Activated CD4-positive, alpha-beta T cell treated with anti-CD3 and anti-CD28 coated beads, Interleukin-2, amount 50 U/mL, for 16 hours (primary cell): Measurements from ENCODE around the gene PBXIP1.

ENCODE experiments used
- DNase-seq: peaks from one replicate; pipeline ENCODE4 v3.0.0-alpha.2; 2020

The PBXIP1 gene

DNA sequence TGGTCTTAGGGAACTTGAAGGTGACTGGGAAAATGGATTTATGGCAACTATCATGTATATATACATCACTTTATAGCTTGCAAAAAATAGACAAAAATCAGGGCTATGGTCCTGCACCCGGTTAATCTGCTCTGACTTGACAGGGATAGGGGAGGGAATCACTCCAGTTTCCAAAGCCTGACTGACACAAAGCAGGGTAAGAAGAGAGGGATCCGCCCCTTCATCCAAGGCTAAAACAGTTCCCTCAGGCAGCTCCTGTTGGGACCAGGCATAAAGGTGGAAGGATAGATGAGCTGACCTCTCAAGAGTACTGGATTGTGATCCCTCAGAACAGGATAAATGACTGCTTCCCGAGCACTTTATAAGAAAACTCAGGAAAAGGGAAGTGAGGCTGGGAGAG, 1.4 kb downstream of the PBXIP1 start:
- no peak for DNase-seq

DNA sequence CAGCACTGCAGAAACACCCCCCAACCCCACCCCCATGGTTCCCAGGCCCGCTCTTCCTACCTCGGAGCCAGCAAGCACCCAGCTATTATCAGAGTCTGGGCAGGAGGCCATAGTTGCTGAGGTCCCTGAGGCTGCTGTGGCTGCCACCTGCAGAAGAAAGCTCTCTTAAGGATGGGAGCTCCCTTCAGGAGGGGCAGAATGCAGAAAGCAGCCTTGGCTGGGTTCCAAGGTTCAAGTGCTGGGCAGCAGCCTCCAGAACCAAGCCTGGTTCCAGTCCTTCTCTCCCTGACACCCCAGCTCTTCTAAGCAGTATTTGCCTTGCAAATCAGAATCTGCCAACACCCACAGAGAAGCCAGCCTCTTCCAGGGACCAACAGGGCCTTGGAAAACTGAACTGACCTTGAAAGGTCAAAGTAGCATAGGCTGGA, 2.3 kb downstream of the PBXIP1 start:
- no peak for DNase-seq

DNA sequence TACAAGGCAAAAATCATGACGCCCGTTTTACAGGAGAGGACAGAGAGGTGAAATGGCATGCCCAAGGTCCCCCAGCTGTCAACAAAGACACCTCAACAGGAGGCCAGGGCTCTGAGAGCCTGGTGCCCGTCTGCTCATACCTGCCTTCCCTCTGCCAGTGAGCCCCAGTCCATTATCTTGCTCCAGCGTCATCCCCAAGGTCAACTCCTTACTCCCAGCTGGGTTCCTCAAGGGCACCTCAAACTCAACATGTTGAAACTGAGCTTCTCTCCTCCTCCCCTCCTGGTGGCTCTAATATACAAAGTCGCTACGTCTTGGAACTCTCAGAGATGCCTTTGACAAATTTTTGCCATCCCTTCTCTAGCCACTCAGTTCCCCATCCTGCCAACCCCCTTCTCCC, 3.2 kb downstream of the PBXIP1 start:
- no peak for DNase-seq

DNA sequence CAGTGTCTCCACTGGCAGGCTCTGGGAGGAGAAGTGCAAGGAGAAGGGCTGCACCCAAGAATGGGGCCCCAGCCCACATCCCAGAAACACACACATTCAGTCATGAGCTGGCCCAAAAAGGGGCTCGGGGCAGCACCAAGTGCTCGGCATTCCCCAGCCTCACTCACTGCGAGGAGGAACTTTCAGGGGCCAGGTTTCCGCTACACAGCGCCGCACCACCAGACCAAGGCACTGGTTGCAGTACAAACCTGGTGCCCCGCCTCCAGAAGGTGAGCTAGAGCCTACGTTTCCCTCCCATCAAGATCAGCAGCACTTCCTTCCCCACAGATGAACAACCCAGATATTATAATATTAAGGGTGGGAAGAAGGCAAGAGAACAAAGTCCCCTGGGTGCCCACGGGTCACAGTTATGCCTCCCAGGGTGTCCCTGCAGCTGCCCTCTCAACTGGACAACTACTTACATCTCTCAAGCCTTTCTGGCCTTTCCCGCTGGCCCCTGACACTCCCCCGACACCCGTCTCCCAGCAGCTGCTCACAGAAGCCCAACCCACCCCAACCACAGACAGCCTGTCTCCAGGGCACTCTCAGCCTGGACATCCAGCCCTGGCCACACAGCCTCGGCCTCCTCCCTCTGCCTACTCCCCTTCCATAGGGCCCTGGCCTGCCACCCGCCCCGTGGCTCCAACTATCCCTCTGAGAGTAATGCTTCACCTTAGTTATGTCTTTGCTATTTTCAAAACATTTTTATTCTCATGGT, 3.8 kb downstream of the PBXIP1 start:
- no peak for DNase-seq

DNA sequence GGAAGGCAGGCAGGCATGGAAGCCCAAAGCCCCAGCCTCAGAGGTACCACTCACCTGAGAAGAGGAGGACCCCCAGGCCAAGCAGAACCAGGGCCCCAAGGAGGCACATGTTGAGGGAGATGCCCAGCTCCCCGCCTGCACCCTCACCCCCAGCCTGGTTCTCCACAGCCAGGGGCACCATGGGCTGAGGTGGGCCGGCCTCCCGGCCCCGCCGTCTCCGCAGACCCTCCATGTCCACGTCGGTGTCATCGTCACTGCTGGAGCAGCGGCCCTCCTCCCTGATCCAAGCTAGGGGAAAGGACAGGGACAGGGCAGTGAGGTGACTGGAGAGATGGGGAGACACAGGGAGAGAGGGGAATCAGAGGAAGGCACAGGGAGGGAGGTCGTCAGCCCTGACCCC, 7.8 kb downstream of the PBXIP1 start:
- DNase-seq: no peak

DNA sequence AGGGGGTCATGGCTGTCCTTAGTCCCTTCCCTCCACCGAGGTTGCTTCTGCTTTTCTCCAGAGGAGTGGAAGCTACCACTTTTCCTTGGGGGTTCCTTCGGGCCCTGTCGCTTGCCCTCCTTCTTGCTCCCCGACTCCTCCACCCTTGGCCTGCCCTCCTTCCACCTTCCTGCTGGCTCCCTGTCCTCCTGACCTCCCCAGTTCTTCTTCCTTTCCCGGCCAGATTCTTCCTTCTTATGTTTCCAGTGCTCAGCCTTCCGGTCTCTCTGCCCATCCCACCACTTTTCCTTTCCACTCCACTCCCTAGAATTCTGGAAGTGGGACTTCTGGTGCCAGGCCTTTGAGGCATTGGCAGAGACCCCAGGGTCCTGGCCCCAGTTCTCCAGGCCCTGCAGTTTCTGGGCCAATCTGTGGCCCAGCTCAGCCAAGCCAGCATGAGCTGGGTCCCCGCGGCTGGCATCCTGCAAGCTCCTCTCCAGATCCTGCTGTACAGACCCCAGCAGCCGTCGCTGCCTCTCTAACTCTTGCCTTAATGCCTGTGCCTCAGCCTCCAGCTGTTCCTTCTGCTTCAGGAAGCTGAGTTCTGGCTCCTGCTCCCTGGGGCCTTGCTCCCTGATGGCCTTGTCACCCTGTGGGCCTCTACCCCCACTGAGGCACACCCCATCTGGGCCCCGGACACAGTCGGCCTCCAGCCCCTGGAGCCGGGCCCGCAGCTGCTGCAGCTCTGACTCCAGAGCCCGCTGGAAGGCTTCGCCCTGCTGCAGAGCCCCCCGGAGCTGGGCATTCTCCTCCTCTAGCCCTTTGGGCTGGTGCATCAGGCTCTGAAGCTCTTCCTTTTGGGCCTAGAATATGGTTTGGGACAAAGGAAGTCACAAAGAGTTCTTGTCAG, 9.7 kb downstream of the PBXIP1 start:
- no peak for DNase-seq

DNA sequence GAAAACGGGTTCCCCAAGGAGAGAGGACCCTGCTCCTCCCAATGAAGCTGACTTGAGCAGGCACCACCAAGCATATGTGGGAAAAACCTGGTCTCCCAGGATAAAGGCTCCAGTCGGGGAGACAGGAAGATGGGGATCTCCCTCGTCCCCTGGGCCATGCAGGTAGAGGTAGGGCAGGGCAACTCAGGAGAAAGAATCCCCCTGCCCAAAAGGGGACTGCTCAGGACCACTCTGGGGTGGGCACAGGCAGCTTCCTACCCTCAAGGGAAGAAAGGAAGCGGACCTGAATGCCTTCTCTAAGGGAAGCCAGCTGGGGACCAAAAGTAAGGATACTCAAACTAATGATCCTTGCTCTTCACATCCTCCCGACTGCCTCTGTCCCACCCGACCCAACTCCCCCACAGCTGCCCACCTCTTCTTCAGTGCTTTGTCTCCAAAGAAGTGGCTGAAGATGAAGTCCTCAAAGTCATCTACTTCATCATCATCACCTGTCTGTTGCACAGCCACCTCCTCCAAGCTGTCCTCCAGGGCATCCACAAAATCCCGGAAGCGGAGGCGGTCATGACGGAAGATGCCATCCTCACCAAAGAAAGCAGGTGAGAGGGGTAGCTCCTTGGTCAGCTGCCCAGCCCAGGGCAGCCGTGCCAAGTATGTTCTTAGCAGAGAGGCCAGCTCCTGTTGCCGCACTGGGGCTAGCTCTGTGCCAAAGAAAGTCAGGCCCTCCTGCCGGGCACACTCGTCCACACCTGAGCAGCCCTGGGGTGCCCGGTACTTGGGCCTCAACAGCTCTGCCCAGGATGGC, 10.5 kb downstream of the PBXIP1 start:
- no peak for DNase-seq

DNA sequence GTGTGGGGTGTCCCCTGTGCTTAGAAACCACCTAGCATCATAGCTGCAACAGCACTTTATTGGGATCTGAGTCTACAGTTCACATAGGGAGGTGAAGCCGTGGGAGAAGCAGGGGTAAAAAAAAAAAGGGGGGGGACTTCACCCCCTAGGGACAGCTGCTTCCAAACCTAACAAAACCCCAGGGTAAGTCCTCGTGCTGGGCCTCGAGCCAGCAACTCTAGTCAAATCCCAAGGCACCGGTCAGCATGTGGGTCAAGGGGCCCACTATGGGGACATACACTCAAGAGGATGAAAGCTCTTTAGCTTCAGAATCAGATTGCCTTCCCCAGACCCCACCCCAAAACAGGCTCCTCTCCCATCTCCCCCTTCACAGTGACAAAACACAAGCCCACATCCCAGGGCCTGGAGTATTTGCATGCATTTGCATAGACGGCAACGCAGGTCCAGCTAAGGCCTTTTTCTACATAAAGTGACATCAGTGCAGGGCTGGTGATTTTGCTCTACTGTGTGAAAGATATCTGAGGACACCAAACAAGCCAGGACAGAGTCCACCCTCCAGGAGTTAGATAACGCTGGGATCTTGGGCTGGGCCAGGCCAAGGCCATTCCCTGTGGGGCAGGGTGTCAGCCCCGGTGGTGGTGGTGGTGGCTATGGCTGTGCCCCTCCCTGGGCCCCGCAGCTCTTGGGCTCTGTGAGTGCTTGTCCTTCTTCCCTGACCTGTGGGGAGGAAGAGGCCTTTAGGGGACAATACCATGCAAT, 11.3 kb downstream of the PBXIP1 start:
- no peak for DNase-seq

DNA sequence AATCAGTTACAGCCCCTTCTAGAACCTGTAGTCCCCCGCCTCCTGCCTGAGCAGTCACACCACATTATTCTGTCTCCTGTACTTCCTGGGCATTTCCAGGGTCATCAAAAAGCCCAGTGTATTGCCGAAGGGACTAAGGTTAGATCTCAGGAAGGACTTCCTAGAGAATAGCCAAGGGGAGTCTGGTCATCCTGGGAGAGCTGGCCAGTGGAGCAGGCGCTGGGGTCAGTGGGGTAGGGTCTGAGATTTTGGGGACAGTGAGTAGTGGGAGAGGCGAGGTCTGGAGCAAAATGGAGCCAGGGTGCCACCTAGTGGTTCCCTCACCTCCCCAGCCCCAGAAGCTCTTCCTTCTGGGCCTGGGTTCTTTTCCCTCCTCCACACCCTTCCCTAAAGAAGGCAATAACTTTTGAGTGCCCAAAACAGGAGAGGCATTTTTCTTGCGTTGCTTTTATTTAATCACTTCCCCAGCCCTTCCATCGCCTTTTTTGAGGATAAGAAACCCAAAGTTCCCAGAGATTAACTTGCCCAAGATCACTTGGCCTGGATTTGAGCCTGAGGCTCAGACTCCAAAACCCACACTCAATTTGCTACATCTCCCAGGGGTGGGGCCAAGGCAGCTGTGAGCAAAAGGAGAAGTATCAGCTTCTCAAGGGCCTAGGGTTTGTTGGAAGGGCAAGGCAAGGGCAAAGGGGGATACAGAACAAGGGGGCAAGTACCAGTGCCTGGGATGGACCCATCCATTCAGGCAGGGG, 12.1 kb downstream of the PBXIP1 start:
- DNase-seq: peak; percentile 64

DNA sequence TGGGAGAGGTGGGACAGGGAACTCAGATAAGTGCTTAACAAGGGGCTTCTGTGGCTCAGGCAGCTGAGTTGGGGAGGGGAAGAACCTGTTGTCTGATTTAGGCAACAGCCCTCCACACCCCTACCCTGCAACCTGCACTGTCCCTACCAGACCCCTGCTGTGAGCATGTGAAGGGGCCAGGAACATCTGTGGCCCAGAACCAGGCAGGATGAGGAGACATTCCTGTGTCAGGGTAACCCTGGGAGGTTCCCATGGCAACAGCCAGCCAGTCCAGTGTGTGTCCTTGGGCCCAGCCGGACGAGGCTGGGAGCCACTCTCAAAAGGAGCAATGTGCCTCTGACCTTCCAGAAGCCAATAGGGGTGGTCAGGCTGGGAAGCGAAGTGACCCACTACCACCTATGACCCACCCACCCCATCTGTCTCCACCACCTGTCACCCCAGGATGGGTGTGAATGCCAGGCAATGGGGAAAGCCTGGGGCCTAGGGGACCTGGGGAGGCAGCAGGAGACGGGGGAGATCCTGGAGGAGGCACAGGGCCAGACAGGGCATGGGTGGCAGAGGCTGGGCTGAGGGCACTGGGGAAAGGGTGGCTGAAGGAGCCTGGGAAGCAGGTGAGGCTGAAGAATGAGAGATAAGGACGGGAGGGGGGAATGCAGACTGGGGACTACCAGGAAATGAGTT, 14.4 kb downstream of the PBXIP1 start:
- no peak for DNase-seq

DNA sequence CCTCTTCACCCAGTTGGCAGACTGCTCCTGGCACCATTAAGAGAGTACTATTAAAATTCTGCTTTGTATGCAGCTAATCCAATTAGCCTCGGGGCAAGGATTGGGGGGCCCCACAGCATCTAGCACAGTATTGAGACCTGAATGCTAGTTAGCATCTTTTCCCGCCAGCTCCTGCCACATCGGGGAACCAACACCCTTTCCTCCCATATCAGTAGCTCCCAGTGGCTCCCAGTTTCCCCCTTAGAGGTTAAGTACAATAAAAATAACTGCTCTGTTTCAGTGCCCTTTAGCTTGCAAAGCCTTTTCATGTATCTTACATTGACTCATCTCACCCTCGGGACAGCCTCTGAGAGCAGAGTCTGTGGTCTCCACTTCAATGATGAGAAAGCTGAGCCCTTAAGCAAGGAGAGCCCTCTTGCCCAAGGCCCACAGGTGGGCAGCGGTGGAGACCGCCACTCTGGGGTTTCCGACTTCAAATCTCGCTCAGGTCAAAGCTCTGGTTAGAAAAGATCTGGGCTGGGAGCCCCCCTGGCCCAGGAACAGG, 15.2 kb downstream of the PBXIP1 start:
- peak; percentile 66 for DNase-seq

DNA sequence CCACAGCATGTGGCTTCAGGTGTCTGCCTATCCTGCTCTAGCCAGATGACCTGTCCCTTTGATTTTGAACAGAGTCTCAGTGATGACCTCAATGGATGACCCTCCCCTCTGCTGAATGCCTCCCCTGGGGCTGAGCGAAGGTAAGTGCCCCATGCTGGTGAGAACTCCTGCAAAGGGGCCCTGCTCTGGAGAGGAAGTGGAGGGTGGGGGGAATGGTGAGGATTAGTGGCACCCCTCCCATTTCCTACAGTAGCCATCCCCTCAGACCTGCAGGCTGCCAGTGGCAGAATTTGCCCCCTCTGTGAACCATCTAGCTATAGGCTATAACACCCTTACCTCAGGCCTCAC, 15.7 kb downstream of the PBXIP1 start:
- no peak for DNase-seq

DNA sequence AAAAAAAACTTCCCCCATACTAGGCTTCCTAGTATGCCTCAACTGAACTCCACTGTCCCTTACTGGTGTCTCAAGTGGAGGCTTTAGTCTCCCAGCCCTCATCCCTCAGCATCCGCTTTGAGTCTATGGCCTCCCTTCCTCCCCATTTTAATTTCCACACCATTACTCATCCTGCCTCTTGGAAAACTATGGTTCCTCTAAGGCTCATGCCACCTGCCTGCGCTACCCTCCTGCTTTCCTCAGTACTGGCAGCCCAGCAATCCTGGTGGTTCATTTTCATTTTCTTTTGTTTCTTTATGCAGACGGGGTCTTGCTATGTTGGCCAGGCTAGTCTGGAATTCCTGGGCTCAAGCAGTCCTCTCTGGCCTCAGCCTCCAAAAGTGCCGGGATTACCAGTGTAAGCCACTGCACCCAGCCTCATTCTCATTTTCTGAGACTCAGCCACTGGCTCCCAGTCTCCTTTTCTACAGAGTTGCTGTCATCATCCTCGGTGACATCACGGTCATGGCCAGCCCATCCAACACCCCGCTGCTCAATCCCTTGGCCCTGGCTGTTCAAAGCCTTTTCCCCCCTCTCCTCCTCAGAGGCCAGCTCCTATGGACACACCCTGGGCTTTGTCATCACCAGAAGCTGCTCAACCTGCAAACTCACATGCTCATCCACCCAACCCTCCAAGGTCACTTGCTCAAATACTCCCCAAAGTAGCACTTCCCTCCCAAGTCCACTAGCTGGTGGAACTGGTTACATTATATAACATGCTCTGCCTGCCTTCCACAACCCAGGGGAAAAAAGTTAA, 17.1 kb downstream of the PBXIP1 start:
- no peak for DNase-seq

DNA sequence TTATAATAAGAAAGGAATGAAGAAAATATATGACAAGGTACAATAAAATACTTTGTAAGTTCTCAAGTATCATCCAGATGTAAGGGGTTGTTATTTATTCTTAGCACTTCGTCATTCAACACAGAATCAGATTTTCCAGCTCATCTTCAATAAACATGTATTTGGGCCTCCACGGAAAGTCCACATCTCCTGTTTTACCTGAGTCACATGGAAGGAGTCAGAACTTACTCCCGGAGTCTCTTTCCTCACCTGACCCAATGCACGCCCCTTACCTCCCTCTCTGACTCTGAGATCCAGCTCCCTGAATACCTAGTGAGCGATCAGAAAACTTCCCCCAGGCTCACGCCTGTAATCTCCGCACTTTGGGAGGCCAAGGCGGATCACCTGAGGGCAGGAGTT, 17.9 kb downstream of the PBXIP1 start:
- DNase-seq: no peak

DNA sequence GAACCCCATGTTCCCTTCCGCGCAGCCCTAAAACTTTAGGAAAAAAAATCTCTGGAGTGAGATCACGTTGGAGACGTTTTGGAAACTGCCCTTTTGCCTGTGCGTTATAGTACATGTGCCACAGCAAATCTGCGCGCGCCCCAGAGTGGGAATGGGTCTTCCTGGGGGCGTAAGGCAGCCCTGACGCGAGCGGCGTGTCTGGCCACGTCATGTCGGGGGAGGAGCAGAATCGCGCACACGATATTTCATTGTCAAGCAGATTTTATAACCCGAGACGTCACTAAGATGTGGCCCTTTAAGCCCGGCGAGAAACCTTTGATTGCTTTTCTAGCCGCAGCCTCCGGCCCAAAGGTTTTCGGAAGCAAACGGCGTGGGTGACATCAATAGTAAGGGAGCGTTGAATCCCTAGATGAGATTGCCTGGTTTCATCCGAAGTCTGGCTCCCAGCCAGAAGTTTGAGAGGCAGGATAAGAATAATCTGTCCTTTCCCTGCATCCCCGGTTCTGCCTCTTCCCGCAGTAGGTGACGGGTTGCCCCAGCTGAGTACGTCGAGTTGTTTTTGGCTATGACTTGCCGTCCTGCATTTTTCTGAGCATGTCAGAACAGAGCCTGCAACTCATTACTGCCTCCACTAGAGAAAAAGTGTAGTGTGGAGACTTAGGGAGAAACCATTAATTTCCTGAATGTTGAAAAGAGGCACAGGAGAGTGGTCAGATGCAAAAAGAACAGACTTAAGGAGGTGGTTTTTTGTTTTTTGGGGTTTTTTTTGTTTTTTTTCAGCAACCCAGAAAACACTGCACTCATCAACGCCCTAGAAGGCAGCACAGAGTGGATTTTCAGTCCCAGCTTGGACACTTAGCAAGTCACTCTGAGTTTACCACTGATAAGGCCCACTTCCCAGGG, 18.6 kb downstream of the PBXIP1 start:
- DNase-seq: peak; percentile 94

DNA sequence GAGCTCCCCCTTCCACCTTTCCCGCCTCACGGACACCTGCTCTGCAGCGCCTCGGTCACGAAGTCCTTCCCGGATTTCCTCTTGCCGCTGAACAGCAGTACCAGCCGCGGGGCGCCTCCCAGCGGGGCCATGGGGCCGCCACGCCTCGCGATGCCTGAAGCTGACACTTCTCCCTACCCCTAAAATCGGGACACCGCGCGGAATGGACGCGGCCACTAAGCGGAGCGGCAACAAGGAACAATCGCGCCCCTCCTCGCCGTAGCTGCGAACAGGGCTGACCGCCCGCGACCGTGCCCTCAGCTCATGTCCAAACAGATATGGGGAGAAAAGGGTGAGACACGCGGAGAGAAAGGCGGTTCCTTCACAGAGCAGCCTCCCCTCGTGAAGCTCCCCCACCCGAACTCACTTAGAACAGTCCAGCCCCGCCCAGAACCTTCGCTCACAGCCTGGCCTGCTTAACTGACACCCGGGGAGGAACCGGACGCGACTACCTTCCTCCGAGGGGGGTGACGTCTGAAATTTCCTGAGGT, 19.3 kb downstream of the PBXIP1 start, which contains the start of gene PMVK:
Gene PMVK (minus strand): TSS at position 165 of the 530 bp plus-strand sequence. CDS start 34 bp downstream, at position 131.
- DNase-seq: peak; percentile 96

DNA sequence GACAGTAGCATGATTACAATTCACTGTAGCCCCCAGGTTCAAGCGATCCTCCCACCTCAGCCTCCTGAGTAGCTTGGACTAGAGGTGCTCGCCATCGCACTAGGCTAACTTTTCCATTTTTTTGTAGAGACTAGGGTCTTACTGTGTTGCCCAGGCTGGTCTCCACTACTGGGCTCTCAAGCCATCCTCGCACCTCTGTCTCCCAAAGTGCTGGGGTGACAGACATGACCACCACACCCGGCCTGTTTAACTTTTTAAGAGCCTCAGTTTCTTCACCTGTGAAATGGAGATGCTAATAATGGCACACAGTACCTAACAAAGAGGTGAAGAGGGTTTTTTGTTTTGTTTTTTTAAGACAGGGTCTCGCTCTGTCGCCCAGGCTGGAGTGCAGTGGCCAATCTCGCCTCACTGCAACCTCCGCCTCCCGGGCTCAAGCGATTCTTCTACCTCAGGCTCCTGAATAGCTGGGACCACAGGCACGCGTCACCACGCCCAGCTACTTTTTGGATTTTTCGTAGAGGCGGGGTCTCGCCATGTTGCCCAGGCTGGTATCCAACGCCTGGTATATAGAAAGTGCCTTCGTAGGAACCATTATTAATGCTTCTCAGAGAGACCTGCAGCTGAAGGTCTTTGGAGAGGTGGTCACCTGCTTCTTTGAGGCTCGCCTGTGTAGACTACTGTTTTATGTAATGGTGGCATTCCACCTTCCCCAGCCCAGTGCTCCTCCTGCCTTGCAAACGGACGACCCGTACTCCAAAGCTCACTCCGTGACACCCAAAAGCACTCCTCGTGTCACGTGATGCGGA, 19.9 kb downstream of the PBXIP1 start:
- DNase-seq: no peak
